Gastrocnemius medialis (tissue), 4 donors: ENCODE data around the gene SLC22A6. TPM values are rescaled to one million over a fixed set of nuclear protein-coding genes. Genes with fewer than 3 reads are reported as not detected.

ENCODE experiments used
- ATAC-seq, 2 donors: fragments of 150-250 bp; one replicate each; pipeline ENCODE4 v1.9.1; 2016
- DNase-seq, 2 donors: peaks; one replicate each; pipeline ENCODE4 v3.0.0-alpha.2; 2019
- H3K27ac ChIP-seq, 4 donors: fragments of 200-600 bp; sonication (generic); 1 replicate in 1 of 4; 2 replicates in 3 of 4; pipeline ENCODE4 v1.5.1; 2016 to 2018; ENCODE audit warnings: mild to moderate bottlenecking in 2 of 4, moderate library complexity in 1 of 4
- H3K27me3 ChIP-seq, 3 donors: fragments of 200-600 bp; sonication (generic) in 2 of 3; 1 replicate in 1 of 3; 2 replicates in 2 of 3; pipeline versions ENCODE4 v1.5.1 to v1.6.0; 2016 to 2019; ENCODE audit warnings: mild to moderate bottlenecking in 1 of 3, moderate library complexity in 1 of 3
- H3K36me3 ChIP-seq, 2 donors: fragments of 200-600 bp; sonication (generic) in 1 of 2; one replicate each; pipeline ENCODE4 v1.5.1; 2017 to 2018
- H3K4me1 ChIP-seq, 2 donors: fragments of 200-600 bp; sonication (generic) in 1 of 2; one replicate each; pipeline ENCODE4 v1.5.1; 2016 to 2017; ENCODE audit warnings: mild to moderate bottlenecking in 2 of 2
- H3K4me3 ChIP-seq, 4 donors: fragments of 200-600 bp; sonication (generic) in 3 of 4; 1 replicate in 1 of 4; 2 replicates in 3 of 4; pipeline ENCODE4 v1.5.1; 2016 to 2019; ENCODE audit warnings: mild to moderate bottlenecking in 2 of 4
- H3K9me3 ChIP-seq, 3 donors: fragments of 200-600 bp; sonication (generic) in 2 of 3; 1 replicate in 1 of 3; 2 replicates in 2 of 3; pipeline ENCODE4 v1.5.1; 2016 to 2019
- CTCF ChIP-seq, 5 experiments: fragments of 450-650 bp in 3 of 5; fragments of 200-600 bp in 2 of 5; sonication (generic) in 2 of 5; IDR thresholded peaks in 4 of 5; conservative IDR thresholded peaks in 1 of 5; 1 replicate in 4 of 5; 2 replicates in 1 of 5; pipeline ENCODE4 v1.5.1; 2016 to 2019; ENCODE audit warnings: antibody characterized with exemption in 5 of 5, mild to moderate bottlenecking in 3 of 5, moderate library complexity in 3 of 5
- POLR2A ChIP-seq, 2 donors: fragments of 450-650 bp; IDR thresholded peaks; one replicate each; pipeline ENCODE4 v1.6.1; 2017; ENCODE audit warnings: antibody characterized with exemption in 2 of 2, mild to moderate bottlenecking in 2 of 2, moderate library complexity in 2 of 2
- in situ Hi-C, 4 donors: fragments of 200-750 bp; cut with MboI; loops; one replicate each; pipeline versions ENCODE4 v1.15.0 to v1.8.0; 2017; ENCODE audit warnings: low sequenced_read_pairs in 4 of 4
- intact Hi-C: fragments of 100-400 bp; cut with DNase I; formaldehyde crosslinking; loops from one replicate; pipeline ENCODE4 v1.15.1; 2023; ENCODE audit warnings: low total_unique reads
- total RNA-seq, 4 donors: library from RNA; depleted of rRNA; stranded (reverse); fragments of >200 nt; gene quantifications; one replicate each; pipeline versions ENCODE4 v1.1.0 to v1.2.3, GENCODE V29; 2016

SLC22A6 gene
- total RNA-seq, 4 donors from 2014 or later: not detected

GRCh38 chr11:62928011-62928410 lies 56.8 kb downstream of the SLC22A6 start:
- Histone ChIP-seq H3K27ac (no peak overlapping the region), H3K27me3 (peaks cover 36 to 53% (median 49%) of the 10 kb centered on the region in 3 donors), H3K36me3 (no peaks in the 10 kb centered on the region), H3K4me1 (peaks cover 11 to 19% of the 10 kb centered on the region in 2 donors), H3K4me3 (no peak overlapping the region), H3K9me3 (no peaks in the 10 kb centered on the region)
- no peak for ATAC-seq
- DNase-seq: no peak
- no peak for TF ChIP-seq POLR2A (IDR thresholded peaks at IDR 0.05)
- no peak for TF ChIP-seq CTCF (IDR thresholded peaks at IDR 0.05 in 4 of 5, conservative IDR thresholded peaks at IDR 0.05 in 1 of 5)
- in situ Hi-C loops: no loop called here
- intact Hi-C loops: no loop called here

GRCh38 chr11:62926680-62927455 lies 57.9 kb downstream of the SLC22A6 start:
- DNase-seq: no peak
- TF ChIP-seq POLR2A (IDR thresholded peaks at IDR 0.05) (no peak), CTCF (IDR thresholded peaks at IDR 0.05 in 4 of 5, conservative IDR thresholded peaks at IDR 0.05 in 1 of 5) (no peak)

More at GRCh38 chr11:62926680-62927455, 57.9 kb downstream of the SLC22A6 start:
- H3K4me1 ChIP-seq: peaks cover 11 to 19% of the 10 kb centered on the region in 2 donors
- peaks cover 46 to 64% (median 60%) of the 10 kb centered on the region in 3 donors for H3K27me3 ChIP-seq
- in situ Hi-C loops: no loop called here
- H3K27ac ChIP-seq: no peak overlapping the region
- intact Hi-C loops: no loop called here
- H3K36me3 ChIP-seq: no peaks in the 10 kb centered on the region
- H3K4me3 ChIP-seq: peak overlapping the region; percentile 33 to 61 (median 46)
- ATAC-seq: no peak
- no peaks in the 10 kb centered on the region for H3K9me3 ChIP-seq

Other genes with a start within 250 kb of the SLC22A6 start
- 10 to 100 TPM in 1 of 4 donors, 1 to 10 TPM in 3; 5.6 to 10.5 (median 7.7) TPM for gene ZBTB3, start 230.8 kb downstream of the SLC22A6 start, total RNA-seq
- gene POLR2G, start 223.4 kb downstream of the SLC22A6 start, total RNA-seq: 10 to 100 TPM; 25.2 to 45.5 (median 29.6) TPM
- 10 to 100 TPM; 13.5 to 43.2 (median 21.4) TPM for gene TAF6L, start 213.6 kb downstream of the SLC22A6 start, total RNA-seq
- gene TMEM179B, start 197.6 kb downstream of the SLC22A6 start, total RNA-seq: 10 to 100 TPM; 26.3 to 52.5 (median 44.3) TPM
- gene TMEM223, start 193.0 kb downstream of the SLC22A6 start, total RNA-seq: 10 to 100 TPM; 17.1 to 41.6 (median 23.8) TPM
- 10 to 100 TPM; 27.2 to 47.1 (median 46.1) TPM for gene NXF1, start 179.5 kb downstream of the SLC22A6 start, total RNA-seq
- gene STX5, start 152.9 kb downstream of the SLC22A6 start, total RNA-seq: 10 to 100 TPM; 16.2 to 26.0 (median 24.9) TPM
- gene TEX54, start 152.1 kb downstream of the SLC22A6 start, total RNA-seq: not detected
- gene WDR74, start 145.4 kb downstream of the SLC22A6 start, total RNA-seq: 100 to 1,000 TPM in 1 of 4 donors, 10 to 100 TPM in 3; 66.4 to 133 (median 87.0) TPM
- gene SLC3A2, start 104.1 kb downstream of the SLC22A6 start, total RNA-seq: 100 to 1,000 TPM; 158 to 278 (median 189) TPM
- gene CHRM1, start 63.6 kb downstream of the SLC22A6 start, total RNA-seq: not detected
- gene SLC22A8, start 30.9 kb upstream of the SLC22A6 start, total RNA-seq: not detected
- gene SLC22A24, start 159.3 kb upstream of the SLC22A6 start, total RNA-seq: not detected